ENCODE results near the gene LRRC19. TPM values are rescaled to one million over a fixed set of nuclear protein-coding genes. Genes with fewer than 3 reads are reported as not detected.

The LRRC19 gene
- total RNA-seq, 1 experiment from 2014 or later, result not detected

DNA sequence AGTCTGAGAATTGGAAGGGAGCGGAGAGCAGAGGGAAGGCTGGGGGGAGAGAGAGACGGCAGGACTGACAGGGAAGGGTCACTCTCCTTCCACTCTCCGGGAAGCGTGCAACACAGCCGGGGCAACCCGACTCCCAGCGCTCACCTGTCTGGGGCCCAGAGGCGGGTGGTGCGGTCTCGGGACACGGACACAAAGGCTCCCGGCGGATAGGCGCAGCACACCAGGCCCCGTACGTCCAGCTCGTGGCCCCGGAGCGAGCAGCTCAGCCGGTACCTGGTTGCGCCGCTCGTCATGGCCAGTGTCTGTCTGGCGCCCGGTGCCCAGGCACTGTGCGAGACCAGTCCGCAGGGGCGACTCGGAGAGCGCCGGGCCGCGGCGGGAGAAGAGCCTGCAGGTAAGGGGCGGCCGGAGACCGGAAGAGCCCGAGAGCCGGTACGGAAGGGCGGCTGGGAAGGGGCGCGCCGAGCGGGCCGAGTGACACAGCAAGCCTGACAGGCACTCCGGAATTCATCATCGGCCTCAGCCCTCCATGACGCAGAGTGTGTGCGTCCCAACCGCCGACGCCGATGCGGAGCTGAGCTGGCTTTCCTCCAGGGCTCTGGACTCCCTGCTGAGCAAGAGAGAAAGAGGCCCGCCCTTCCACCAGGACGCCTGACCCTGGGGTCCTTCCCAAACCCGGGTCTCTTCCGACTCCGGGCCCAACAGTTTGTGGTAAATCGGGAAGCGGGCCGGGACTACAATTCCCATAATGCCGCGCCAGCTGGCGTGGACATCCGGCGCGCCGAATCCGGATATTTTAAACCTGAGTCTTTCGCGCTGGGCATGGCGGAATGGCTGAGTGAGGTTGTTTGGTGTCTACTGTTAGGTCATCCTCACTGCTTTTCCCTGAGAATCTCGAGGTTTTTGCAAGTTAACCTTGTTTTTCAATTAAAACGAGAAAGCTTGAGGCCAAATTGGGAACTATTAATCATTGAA lies 58.4 kb downstream of the LRRC19 start, which contains the start of gene PLAA (continued):
- no peak for TF ChIP-seq ERG (CRISPR knock-in tag; IDR thresholded peaks at IDR 0.05)
- no peak for TF ChIP-seq GRHL2 (CRISPR knock-in tag; IDR thresholded peaks at IDR 0.05; ENCODE audit: insufficient replicate concordance, severe bottlenecking)
- TF ChIP-seq NFATC4 (CRISPR knock-in tag; IDR thresholded peaks at IDR 0.05), result no peak
- no peak for TF ChIP-seq OVOL2 (CRISPR knock-in tag; IDR thresholded peaks at IDR 0.05; ENCODE audit: borderline replicate concordance)
- TF ChIP-seq CTCF (IDR thresholded peaks at IDR 0.05), result no peak
- no peak for TF ChIP-seq NR2C2 (CRISPR knock-in tag; IDR thresholded peaks at IDR 0.05)
- TF ChIP-seq, protein P1, sequence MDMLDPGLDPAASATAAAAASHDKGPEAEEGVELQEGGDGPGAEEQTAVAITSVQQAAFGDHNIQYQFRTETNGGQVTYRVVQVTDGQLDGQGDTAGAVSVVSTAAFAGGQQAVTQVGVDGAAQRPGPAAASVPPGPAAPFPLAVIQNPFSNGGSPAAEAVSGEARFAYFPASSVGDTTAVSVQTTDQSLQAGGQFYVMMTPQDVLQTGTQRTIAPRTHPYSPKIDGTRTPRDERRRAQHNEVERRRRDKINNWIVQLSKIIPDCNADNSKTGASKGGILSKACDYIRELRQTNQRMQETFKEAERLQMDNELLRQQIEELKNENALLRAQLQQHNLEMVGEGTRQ (CRISPR knock-in tag; IDR thresholded peaks at IDR 0.05), result 0 out of 2 replicates have a peak, but pooled peaks have one; percentile 10
- no peak for TF ChIP-seq NR3C1 (CRISPR knock-in tag; conservative IDR thresholded peaks at IDR 0.05; ENCODE audit: low read depth)
- TF ChIP-seq ZNF138 (CRISPR knock-in tag; conservative IDR thresholded peaks at IDR 0.05), result no peak
- peak; percentile 97 for TF ChIP-seq CREM (CRISPR knock-in tag; IDR thresholded peaks at IDR 0.05)
- TF ChIP-seq ZNF281 (CRISPR knock-in tag; IDR thresholded peaks at IDR 0.05), result peak; percentile 50; the same call in 1 of the 2 replicates
- TF ChIP-seq, protein P2, sequence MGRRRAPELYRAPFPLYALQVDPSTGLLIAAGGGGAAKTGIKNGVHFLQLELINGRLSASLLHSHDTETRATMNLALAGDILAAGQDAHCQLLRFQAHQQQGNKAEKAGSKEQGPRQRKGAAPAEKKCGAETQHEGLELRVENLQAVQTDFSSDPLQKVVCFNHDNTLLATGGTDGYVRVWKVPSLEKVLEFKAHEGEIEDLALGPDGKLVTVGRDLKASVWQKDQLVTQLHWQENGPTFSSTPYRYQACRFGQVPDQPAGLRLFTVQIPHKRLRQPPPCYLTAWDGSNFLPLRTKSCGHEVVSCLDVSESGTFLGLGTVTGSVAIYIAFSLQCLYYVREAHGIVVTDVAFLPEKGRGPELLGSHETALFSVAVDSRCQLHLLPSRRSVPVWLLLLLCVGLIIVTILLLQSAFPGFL (CRISPR knock-in tag; IDR thresholded peaks at IDR 0.05; ENCODE audit: borderline replicate concordance), result no peak
- TF ChIP-seq, protein P3, sequence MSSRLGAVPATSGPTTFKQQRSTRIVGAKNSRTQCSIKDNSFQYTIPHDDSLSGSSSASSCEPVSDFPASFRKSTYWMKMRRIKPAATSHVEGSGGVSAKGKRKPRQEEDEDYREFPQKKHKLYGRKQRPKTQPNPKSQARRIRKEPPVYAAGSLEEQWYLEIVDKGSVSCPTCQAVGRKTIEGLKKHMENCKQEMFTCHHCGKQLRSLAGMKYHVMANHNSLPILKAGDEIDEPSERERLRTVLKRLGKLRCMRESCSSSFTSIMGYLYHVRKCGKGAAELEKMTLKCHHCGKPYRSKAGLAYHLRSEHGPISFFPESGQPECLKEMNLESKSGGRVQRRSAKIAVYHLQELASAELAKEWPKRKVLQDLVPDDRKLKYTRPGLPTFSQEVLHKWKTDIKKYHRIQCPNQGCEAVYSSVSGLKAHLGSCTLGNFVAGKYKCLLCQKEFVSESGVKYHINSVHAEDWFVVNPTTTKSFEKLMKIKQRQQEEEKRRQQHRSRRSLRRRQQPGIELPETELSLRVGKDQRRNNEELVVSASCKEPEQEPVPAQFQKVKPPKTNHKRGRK (CRISPR knock-in tag; IDR thresholded peaks at IDR 0.05; ENCODE audit: borderline replicate concordance), result no peak
- TF ChIP-seq NFYB (CRISPR knock-in tag; conservative IDR thresholded peaks at IDR 0.05; ENCODE audit: low read depth), result no peak
- TF ChIP-seq STAT6 (CRISPR knock-in tag; conservative IDR thresholded peaks at IDR 0.05; ENCODE audit: low read depth), result no peak
- peak; percentile 62; the same call in 1 of the 2 replicates for TF ChIP-seq TEAD1 (CRISPR knock-in tag; IDR thresholded peaks at IDR 0.05)
- no peak for TF ChIP-seq MXD4 (CRISPR knock-in tag; IDR thresholded peaks at IDR 0.05; ENCODE audit: borderline replicate concordance)
- TF ChIP-seq SMAD3 (CRISPR knock-in tag; IDR thresholded peaks at IDR 0.05; ENCODE audit: borderline replicate concordance), result 0 out of 2 replicates have a peak, but pooled peaks have one; percentile 39
- no peak for TF ChIP-seq GTF2I (CRISPR knock-in tag; conservative IDR thresholded peaks at IDR 0.05)
- peak; percentile 37; the same call in 1 of the 2 replicates for TF ChIP-seq ETV6 (CRISPR knock-in tag; IDR thresholded peaks at IDR 0.05)
- TF ChIP-seq SP1 (CRISPR knock-in tag; conservative IDR thresholded peaks at IDR 0.05), result peak; percentile 72
- TF ChIP-seq EMX1 (CRISPR knock-in tag; IDR thresholded peaks at IDR 0.05), result no peak
- no peak for TF ChIP-seq TCF7 (CRISPR knock-in tag; IDR thresholded peaks at IDR 0.05; ENCODE audit: low read depth)
- TF ChIP-seq, protein P4, sequence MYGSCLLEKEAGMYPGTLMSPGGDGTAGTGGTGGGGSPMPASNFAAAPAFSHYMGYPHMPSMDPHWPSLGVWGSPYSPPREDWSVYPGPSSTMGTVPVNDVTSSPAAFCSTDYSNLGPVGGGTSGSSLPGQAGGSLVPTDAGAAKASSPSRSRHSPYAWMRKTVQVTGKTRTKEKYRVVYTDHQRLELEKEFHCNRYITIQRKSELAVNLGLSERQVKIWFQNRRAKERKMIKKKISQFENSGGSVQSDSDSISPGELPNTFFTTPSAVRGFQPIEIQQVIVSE (CRISPR knock-in tag; IDR thresholded peaks at IDR 0.05; ENCODE audit: borderline replicate concordance), result no peak
